Loucy (cell line): ENCODE data around the gene OR1F1.

Source experiments
- EZH2phosphoT487 ChIP-seq: fragments of 200-600 bp; IDR thresholded peaks from 2 replicates; pipeline ENCODE4 v1.6.1; 2018; ENCODE audit warnings: antibody characterized with exemption, mild to moderate bottlenecking, moderate library complexity, borderline replicate concordance
- TF ChIP-seq, protein P1 (sequence below): fragments of 200-600 bp; sonication (generic); conservative IDR thresholded peaks from 2 replicates; pipeline ENCODE4 v1.5.1; 2014; ENCODE audit warnings: mild to moderate bottlenecking, antibody characterized with exemption, low read length

GRCh38 chr16:3171181-3171854 lies 16.7 kb upstream of the OR1F1 start:
- TF ChIP-seq EZH2phosphoT487 = no peak
- TF ChIP-seq, protein P1, sequence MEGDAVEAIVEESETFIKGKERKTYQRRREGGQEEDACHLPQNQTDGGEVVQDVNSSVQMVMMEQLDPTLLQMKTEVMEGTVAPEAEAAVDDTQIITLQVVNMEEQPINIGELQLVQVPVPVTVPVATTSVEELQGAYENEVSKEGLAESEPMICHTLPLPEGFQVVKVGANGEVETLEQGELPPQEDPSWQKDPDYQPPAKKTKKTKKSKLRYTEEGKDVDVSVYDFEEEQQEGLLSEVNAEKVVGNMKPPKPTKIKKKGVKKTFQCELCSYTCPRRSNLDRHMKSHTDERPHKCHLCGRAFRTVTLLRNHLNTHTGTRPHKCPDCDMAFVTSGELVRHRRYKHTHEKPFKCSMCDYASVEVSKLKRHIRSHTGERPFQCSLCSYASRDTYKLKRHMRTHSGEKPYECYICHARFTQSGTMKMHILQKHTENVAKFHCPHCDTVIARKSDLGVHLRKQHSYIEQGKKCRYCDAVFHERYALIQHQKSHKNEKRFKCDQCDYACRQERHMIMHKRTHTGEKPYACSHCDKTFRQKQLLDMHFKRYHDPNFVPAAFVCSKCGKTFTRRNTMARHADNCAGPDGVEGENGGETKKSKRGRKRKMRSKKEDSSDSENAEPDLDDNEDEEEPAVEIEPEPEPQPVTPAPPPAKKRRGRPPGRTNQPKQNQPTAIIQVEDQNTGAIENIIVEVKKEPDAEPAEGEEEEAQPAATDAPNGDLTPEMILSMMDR = no peak
